T47D (cell line): ENCODE results near the gene FOSL2.

ENCODE experiments used
- DNase-seq, 2 experiments: peaks; one replicate each; pipeline versions ENCODE4 v3.0.0 to v3.0.0-alpha.2; 2011 to 2012; ENCODE audit warnings: low read depth in 1 of 2, low spot score in 1 of 2
- JUND ChIP-seq: IDR thresholded peaks from 2 replicates; pipeline ENCODE4 v1.6.1; 2012; ENCODE audit warnings: low read depth
- in situ Hi-C: cut with HindIII; loops from 2 replicates; pipeline ENCODE4 v1.10.0; 2016; ENCODE audit warnings: low sequenced_read_pairs, low pct_unique_long_range_greater_than_20kb

The FOSL2 gene

DNA sequence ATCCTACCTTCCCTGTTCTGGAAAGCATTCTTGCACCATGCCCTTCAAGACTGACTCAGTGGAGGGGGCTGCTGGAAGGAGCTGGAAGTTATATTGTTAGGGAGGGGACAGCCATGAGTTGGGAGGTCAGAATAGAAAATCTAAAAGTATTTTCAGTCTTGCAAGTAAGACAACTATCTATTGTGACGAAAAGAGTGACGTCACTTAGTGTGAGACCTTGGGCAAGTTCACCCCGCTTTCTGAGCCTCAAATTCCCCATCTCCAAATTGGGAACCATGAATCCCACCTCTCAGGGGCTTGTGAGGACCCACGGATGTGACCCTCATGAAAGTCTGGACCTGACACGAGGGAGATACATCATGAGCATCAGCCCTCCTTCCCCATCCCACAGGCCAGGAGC lies 46.5 kb downstream of the FOSL2 start:
- in situ Hi-C loops, result no loop called here
- no peak for DNase-seq
- no peak for TF ChIP-seq JUND

DNA sequence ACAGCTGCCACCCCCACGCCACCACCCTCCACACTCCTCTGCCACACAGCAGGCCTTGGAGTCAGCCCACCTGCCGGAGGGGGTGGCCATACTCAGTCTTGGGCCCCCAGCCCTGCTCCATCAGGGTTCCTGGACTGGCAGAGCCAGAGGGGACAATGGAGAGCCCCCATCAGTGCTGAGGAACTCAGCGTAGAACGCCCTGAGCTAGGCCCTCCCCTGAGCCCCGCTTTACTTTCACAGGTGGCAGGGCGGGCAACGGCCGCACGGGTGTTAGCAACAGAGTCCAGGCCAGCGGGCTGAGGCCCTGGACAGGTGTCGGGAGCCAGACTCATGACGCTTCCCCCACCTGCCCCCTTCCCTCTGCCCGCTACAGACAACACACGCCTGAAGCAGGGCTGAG lies 47.1 kb downstream of the FOSL2 start:
- in situ Hi-C loops, result no loop called here
- no peak for TF ChIP-seq JUND
- DNase-seq, result no peak

DNA sequence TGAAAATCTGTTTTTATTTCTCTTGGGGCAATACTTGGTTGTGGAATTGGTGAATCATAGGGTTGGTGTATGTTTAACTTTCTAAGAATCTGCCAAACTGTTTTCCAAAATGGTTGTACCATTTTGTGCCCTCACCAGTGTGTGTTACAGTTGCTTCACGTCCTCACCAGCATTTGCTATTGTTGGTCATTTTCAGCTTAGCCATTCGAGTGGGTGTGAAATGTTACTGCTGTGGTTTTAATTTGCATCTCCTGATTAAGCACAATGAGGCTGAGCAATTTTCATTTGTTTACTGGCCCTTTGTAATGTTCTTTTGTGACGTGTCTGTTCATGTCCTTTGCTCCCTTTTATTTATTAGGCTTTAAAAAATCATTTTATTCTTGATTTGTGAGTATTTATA lies 49.7 kb downstream of the FOSL2 start:
- no peak for DNase-seq
- no peak for TF ChIP-seq JUND
- in situ Hi-C loops, result no loop called here

DNA sequence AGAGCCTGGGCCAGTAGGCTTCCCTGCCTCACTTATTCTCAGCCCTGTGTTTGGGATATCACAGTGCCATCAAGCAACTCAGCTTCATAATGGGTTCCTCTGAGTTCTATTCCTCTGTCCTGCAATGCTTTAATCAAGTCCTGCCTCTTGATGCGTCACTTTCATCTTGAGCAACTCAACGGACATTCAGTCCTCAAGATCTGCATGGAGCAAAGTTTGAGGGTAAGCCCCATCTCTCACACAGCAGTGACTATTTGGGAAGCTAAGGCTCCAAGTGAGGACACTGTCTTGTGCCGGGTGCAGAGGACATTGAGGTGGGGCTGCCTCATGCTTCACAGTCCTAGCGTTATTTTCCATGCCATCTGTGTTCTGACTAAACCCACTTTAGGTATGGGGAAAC lies 52.3 kb downstream of the FOSL2 start:
- TF ChIP-seq JUND, result no peak
- in situ Hi-C loops, result no loop called here
- no peak for DNase-seq

DNA sequence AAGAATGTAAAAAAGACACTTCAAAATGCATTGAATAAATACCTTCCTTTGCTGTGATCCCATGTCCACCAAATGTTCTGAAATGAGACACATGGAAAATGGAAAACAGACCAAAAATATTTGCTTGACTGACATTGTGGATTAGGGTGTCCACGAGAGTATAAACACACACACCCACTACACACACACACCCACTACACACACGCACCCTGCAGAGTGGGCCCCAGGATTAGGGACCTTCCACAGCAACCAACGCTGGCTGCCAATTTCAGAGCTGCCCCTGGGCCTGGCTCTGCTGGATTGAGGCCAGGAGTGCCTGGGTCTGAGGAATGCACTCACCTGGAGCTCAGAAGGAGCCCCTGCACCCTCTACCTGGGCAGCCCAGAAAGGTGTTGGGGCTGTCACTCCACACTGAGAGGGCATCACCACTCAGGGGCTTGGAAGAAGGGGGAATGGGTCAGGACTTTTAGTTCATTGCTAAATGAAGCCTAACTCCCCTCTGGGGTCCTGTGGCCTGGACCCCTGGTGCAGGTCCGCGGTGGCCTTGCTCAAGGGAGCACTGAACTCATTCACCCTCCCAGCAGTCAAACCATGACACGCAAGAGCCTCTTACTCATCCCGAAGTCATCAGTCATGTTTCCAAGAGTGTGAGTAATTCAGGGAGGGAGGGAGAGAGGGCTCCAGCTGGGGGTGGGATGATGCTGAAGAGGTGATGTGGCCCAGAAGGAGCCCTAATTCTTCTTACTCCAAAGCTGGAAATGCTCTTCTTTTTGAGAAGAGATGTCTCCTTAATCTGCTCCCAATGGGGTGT lies 53.0 kb downstream of the FOSL2 start:
- in situ Hi-C loops, result no loop called here
- no peak for TF ChIP-seq JUND
- no peak for DNase-seq

DNA sequence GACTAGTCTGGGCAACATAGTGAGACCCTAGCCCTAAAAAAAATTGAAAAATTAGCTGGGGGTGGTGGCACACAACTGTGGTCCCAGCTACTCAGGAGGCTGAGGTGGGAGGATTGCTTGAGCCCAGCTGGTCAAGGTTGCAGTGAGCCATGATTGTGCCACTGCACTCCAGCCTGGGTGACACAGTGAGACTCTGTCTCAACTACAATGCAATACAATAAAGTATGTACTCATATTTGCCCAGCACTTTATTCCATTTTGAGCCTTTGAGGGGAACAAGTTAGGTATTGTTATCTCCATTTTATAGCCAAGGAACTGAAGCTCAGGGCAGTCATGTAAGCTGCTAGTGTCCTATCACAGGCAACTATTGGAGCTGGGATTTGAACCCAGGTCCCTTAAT lies 53.9 kb downstream of the FOSL2 start:
- in situ Hi-C loops, result no loop called here
- DNase-seq, result no peak
- TF ChIP-seq JUND, result no peak

DNA sequence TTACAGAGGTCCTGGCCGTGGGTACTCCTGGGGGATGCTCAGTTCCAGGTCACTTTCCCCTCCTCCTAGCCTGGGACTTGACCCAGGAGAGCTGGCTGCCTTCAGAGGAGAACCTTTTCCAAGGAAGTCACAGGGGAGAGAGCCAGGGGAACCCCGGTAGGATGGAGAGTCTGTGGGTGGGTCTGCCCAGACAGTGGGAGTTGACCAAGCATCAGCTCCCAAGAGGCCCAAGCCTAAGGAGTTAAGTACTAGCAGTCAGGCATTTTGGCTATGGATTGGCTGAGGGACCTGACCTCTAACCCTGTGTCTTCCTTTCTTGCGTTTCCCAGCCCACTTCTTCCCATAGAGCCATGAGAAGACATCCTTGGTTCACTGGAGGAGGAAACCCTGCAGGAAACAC lies 54.4 kb downstream of the FOSL2 start:
- DNase-seq, result no peak
- TF ChIP-seq JUND, result no peak
- in situ Hi-C loops, result no loop called here

DNA sequence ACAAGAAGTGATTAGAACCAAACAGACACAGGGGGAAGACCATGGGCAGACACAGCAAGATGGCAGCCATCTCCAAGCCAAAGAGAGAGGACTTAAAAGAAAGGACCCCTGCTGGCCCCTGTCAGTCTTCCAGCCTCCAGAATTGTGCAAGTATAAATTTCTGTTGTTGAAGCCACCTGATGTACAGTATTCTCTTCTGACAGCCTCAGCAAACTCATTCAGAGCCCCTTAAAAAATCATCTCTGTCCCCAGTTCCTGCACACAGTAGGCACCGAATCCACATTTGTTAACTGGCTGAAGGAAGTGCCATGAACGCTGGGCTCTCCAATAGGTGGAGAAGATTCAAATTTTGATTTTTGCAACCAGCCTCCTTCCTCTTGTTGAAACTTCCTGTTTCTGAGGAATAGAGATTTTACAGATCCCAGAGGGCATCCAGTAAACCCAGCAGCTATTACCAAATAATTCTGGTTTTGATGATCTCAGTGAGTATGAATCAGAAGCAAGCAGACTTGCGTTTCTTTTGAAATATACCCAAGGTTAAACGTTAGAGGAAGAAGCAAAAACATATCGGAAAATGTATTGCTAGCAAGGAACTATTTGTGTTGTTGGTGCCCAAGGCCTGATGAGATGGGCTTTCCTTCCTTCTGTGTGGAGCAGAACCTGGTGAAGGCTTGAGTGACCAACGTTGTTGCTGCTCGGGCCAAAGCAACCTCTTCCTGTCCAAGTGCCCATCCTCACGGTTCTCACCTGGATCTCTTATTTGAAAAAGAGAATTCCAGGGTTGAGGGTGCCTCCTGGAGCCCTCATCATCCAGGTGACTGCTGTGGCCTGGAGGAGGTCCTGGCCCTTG lies 55.5 kb downstream of the FOSL2 start:
- DNase-seq, result no peak
- in situ Hi-C loops, result no loop called here
- no peak for TF ChIP-seq JUND

DNA sequence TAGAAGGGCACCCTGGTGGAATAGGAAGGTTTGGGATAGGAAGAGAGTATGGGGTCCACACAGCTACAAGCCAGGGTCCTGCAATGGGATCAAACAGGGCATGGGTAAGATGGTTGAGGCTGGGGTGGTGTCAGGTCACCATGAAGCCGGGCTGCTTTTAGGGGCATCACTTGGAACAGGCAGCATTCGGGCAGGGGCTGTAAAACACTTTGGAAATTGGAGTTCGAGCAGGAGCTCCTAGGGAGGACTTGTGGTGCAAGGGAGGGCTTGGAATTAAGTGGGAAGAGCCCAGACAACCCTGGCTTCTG lies 56.1 kb downstream of the FOSL2 start:
- in situ Hi-C loops, result no loop called here
- no peak for TF ChIP-seq JUND
- no peak for DNase-seq

DNA sequence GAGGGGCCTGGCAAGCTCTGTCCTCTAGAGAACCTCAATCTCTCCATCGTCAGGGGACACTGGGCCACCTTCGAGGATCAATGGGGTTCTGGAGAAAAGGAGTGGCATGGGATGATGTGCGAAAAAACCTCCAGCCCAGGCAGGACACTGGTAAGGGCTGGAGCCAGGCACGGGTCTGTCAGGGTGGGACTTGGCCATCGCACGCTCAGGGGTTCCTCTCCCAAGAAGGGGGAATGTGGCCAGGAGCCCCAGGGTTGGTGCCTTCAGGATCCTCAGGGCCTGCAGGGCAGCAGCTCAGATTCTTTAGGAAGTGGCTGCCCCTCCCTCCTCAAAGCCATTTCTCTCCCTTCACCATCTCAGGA lies 56.4 kb downstream of the FOSL2 start:
- TF ChIP-seq JUND, result no peak
- in situ Hi-C loops, result no loop called here
- DNase-seq, result no peak

DNA sequence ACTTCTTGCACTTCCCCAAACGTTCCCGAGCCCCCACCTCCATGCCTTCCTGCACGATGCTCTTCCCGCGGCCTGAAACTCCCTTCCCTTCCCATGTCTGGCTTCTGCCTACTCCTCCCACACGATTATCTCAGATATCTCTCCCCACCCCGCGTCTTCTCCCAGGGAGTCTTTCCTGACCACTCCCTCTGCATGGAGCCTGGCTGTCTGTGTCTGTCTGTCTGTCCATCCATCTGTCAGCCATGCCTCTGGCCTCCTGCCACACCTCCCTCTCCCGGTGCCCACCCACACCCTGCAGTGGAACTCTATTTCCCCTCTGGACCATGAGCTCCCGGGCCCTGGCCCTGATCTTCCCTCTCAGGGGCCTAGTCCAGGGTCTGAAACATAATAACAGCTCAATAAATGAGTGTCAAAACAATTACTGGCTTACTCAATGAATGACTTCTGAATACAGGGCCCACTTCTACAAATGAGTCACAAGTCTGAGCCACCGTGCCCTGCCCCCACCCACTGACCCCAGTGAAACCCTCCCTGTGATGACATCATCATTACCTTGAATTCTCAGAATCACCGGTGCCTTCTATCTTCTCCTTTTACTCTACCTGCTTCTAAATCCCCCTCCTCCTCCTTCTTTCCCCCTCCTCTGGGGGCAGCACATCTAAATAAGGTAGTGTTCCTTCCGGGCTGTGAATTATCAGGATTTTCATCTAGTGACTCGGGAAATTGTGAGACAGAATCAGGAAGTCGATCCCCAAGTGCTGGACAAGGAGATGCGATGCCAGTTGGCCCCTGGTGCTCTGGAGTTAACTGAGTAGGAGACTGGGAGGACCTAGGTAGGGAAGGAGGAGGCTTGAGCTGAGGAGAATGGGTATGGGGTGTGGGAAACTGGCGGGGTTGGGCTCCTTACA lies 57.1 kb downstream of the FOSL2 start:
- no peak for DNase-seq

DNA sequence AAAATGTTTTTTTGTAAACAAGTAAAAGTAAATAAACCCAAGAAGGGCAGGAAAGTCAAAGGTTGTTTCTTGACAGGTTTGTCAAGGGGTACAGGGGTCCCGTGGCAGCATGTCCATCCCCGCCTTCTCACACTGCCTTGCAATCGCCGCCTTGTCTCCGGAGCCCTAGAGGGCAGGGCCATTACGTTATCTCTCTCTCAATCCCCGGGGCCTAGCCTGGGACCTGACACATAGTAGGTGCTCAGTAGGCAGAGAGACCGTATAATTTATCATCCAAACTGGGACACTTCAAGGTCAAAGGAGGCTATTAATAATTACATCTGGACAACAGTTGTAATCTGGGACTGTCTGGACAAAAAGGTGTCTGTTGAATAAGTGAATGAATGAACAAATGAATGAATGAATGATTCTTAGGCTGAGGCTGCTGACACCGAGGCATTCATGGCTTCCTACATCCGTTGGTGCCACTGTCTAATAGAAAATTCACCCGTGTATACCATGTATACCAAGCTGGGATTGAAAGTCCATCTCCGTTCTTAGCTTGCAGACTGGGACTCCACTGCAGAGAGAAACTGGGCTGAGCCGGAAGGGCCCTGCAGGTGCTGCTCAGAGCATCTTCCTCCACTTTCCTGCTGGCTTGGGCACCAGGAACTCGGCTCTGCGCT lies 58.4 kb downstream of the FOSL2 start:
- no peak for TF ChIP-seq JUND
- DNase-seq, result no peak
- in situ Hi-C loops, result no loop called here

More for the DNA sequence above, 57.1 kb downstream of the FOSL2 start:
- TF ChIP-seq JUND, result no peak
- in situ Hi-C loops, result no loop called here
